IMR-90 (cell line): Measurements from ENCODE around the gene PRSS21. TPM values are rescaled to one million over a fixed set of nuclear protein-coding genes. Genes with fewer than 3 reads are reported as not detected.

Experiments used
- ATAC-seq: fragments of 200-7000 bp; cut with Tn5 transposase; 2 replicates; pipeline ENCODE4 v1.9.1; 2020; ENCODE audit warnings: low read depth, mild to moderate bottlenecking, moderate library complexity
- BruUV-seq: library from RNA; stranded (reverse); fragments of 400-500 nt; replicated peaks from 2 replicates; lab custom pipeline; 2021; lab: Mats Ljungman, UMichigan
- CTCF ChIA-PET: fragments of 300-600 bp; formaldehyde crosslinking; extraction: SDS; loops from one replicate; lab custom pipeline; 2021; ENCODE audit warnings: antibody characterized with exemption; lab: Yijun Ruan, JAX
- POLR2A ChIA-PET: fragments of 300-600 bp; sonication (Branson Sonifier 250); formaldehyde crosslinking; loops from one replicate; lab custom pipeline; 2022; ENCODE audit warnings: antibody characterized with exemption; ENCODE audit not compliant: unreplicated experiment; lab: Charles Lee
- DNase-seq: peaks from one replicate; pipeline ENCODE4 v3.0.0; 2013
- H2AFZ ChIP-seq: replicated peaks from 2 replicates; pipeline ENCODE3; 2013; ENCODE audit warnings: low read length, mild to moderate bottlenecking; ENCODE audit not compliant: poor library complexity
- H2AK5ac ChIP-seq: 2 replicates; pipeline ENCODE4 v1.6.1; 2013; ENCODE audit warnings: low read depth, low read length, inconsistent platforms
- H2AK9ac ChIP-seq: replicated peaks from 2 replicates; pipeline ENCODE3; 2013; ENCODE audit warnings: mild to moderate bottlenecking, low read depth, low read length, moderate library complexity; ENCODE audit not compliant: poor library complexity
- H2BK120ac ChIP-seq: 2 replicates; pipeline ENCODE4 v1.6.1; 2013; ENCODE audit warnings: low read depth, low read length, inconsistent platforms
- H2BK15ac ChIP-seq: 3 replicates; pipeline ENCODE4 v1.6.1; 2013; ENCODE audit warnings: low read depth, low read length, inconsistent platforms
- H2BK20ac ChIP-seq: 2 replicates; pipeline ENCODE4 v1.6.1; 2013; ENCODE audit warnings: low read depth, mild to moderate bottlenecking, inconsistent platforms, low read length, moderate library complexity
- H2BK5ac ChIP-seq: 2 replicates; pipeline ENCODE4 v1.6.1; 2013; ENCODE audit warnings: mild to moderate bottlenecking, low read depth, low read length, inconsistent platforms; ENCODE audit not compliant: poor library complexity, severe bottlenecking
- H3K14ac ChIP-seq: replicated peaks from 2 replicates; pipeline ENCODE4 v1.6.1; 2013; ENCODE audit warnings: low read depth, low read length, inconsistent platforms
- H3K18ac ChIP-seq: 2 replicates; pipeline ENCODE4 v1.6.1; 2013; ENCODE audit warnings: low read depth, low read length, control low read depth
- H3K23ac ChIP-seq: 2 replicates; pipeline ENCODE4 v1.6.1; 2013; ENCODE audit warnings: low read depth, low read length, inconsistent platforms
- H3K27ac ChIP-seq: 2 replicates; pipeline ENCODE4 v1.5.1; 2013; ENCODE audit warnings: mild to moderate bottlenecking, control low read depth, low read length; ENCODE audit not compliant: insufficient read depth
- H3K27me3 ChIP-seq: 2 replicates; pipeline ENCODE4 v1.6.1; 2013; ENCODE audit warnings: low read length; ENCODE audit not compliant: control insufficient read depth, insufficient read depth
- H3K36me3 ChIP-seq: 2 replicates; pipeline ENCODE4 v1.6.1; 2013; ENCODE audit warnings: low read length, mixed read lengths; ENCODE audit not compliant: control insufficient read depth, insufficient read depth
- H3K4ac ChIP-seq: 2 replicates; pipeline ENCODE4 v1.6.1; 2013; ENCODE audit warnings: low read depth, low read length, inconsistent platforms
- H3K4me1 ChIP-seq: 2 replicates; pipeline ENCODE4 v1.6.1; 2013; ENCODE audit warnings: low read length, mixed read lengths; ENCODE audit not compliant: control insufficient read depth, insufficient read depth
- H3K4me2 ChIP-seq: 2 replicates; pipeline ENCODE4 v1.6.1; 2013; ENCODE audit warnings: low read depth, mild to moderate bottlenecking, control low read depth, low read length, moderate library complexity
- H3K4me3 ChIP-seq: 2 replicates; pipeline ENCODE4 v1.5.1; 2013; ENCODE audit warnings: low read depth, mild to moderate bottlenecking, control low read depth, low read length, moderate library complexity; ENCODE audit not compliant: insufficient read depth
- H3K56ac ChIP-seq: 2 replicates; pipeline ENCODE4 v1.6.1; 2013; ENCODE audit warnings: low read length, inconsistent platforms; ENCODE audit not compliant: insufficient read depth; ENCODE audit errors: extremely low read depth
- H3K79me1 ChIP-seq, 2 experiments: 2 replicates each; pipeline ENCODE4 v1.6.1; 2013; ENCODE audit warnings: low read length in 2 of 2, inconsistent platforms in 1 of 2, low read depth in 1 of 2
- H3K9ac ChIP-seq: 2 replicates; pipeline ENCODE4 v1.6.1; 2013; ENCODE audit warnings: low read depth, low read length, control low read depth
- H3K9me1 ChIP-seq: 2 replicates; pipeline ENCODE4 v1.6.1; 2013; ENCODE audit warnings: low read length, inconsistent platforms; ENCODE audit not compliant: insufficient read depth
- H3K9me3 ChIP-seq: 2 replicates; pipeline ENCODE4 v1.6.1; 2013; ENCODE audit warnings: low read length; ENCODE audit not compliant: control insufficient read depth, insufficient read depth
- H4K20me1 ChIP-seq: 2 replicates; pipeline ENCODE4 v1.6.1; 2013; ENCODE audit warnings: low read length, inconsistent platforms; ENCODE audit not compliant: insufficient read depth
- H4K5ac ChIP-seq: 2 replicates; pipeline ENCODE4 v1.6.1; 2013; ENCODE audit warnings: mild to moderate bottlenecking, low read depth, low read length, control low read depth
- H4K8ac ChIP-seq, 2 experiments: 2 replicates each; pipeline ENCODE4 v1.6.1; 2013; ENCODE audit warnings: low read depth in 2 of 2, low read length in 2 of 2, control low read depth in 1 of 2, inconsistent platforms in 1 of 2
- H4K91ac ChIP-seq: 2 replicates; pipeline ENCODE4 v1.6.1; 2013; ENCODE audit warnings: low read depth, low read length, inconsistent platforms; ENCODE audit not compliant: insufficient read depth
- BHLHE40 ChIP-seq: fragments of 150-350 bp; IDR thresholded peaks from 2 replicates; pipeline ENCODE4 v1.6.1; 2016; ENCODE audit warnings: mild to moderate bottlenecking, low read depth, low read length
- CEBPB ChIP-seq: IDR thresholded peaks from 2 replicates; pipeline ENCODE4 v1.6.1; 2012; ENCODE audit warnings: low read depth, low read length, improper control_type of control experiment
- CHD1 ChIP-seq: IDR thresholded peaks from 2 replicates; pipeline ENCODE4 v1.6.1; 2012; ENCODE audit warnings: low read depth, low read length, improper control_type of control experiment
- FOS ChIP-seq: fragments of 150-350 bp; IDR thresholded peaks from 2 replicates; pipeline ENCODE4 v1.6.1; 2016; ENCODE audit warnings: low read depth, low read length
- MAFK ChIP-seq: IDR thresholded peaks from 2 replicates; pipeline ENCODE4 v1.6.1; 2012; ENCODE audit warnings: low read depth, low read length, improper control_type of control experiment
- MAZ ChIP-seq: IDR thresholded peaks from 2 replicates; pipeline ENCODE4 v1.6.1; 2012; ENCODE audit warnings: low read depth, mild to moderate bottlenecking, low read length, improper control_type of control experiment, moderate library complexity, borderline replicate concordance
- MXI1 ChIP-seq: IDR thresholded peaks from 2 replicates; pipeline ENCODE4 v1.6.1; 2012; ENCODE audit warnings: low read depth, mild to moderate bottlenecking, low read length, moderate library complexity, borderline replicate concordance
- NFE2L2 ChIP-seq: fragments of 150-350 bp; IDR thresholded peaks from 2 replicates; pipeline ENCODE4 v1.6.1; 2016; ENCODE audit warnings: low read depth, mild to moderate bottlenecking, low read length
- POLR2A ChIP-seq: IDR thresholded peaks from 2 replicates; pipeline ENCODE4 v1.6.1; 2012; ENCODE audit warnings: mild to moderate bottlenecking, low read depth, low read length
- RAD21 ChIP-seq: IDR thresholded peaks from 2 replicates; pipeline ENCODE4 v1.6.1; 2012; ENCODE audit warnings: low read length, improper control_type of control experiment
- RCOR1 ChIP-seq: IDR thresholded peaks from 2 replicates; pipeline ENCODE4 v1.6.1; 2012; ENCODE audit warnings: mild to moderate bottlenecking, low read length, improper control_type of control experiment; ENCODE audit not compliant: insufficient replicate concordance
- RFX5 ChIP-seq: IDR thresholded peaks from 2 replicates; pipeline ENCODE4 v1.8.0; 2012; ENCODE audit warnings: low read depth, mild to moderate bottlenecking, low read length, moderate library complexity
- SMC3 ChIP-seq: fragments of 150-350 bp; IDR thresholded peaks from 2 replicates; pipeline ENCODE4 v1.6.1; 2016; ENCODE audit warnings: low read depth, mild to moderate bottlenecking, antibody characterized with exemption, low read length, moderate library complexity
- WGBS, 2 experiments: methylation state at CpG; one replicate each; pipeline versions ENCODE4 v1.1.5 to v1.1.7; 2013; ENCODE audit warnings: missing lambda C conversion rate in 2 of 2; ENCODE audit not compliant: insufficient read length in 1 of 2; ENCODE audit errors: extremely low coverage in 2 of 2; 5-methylcytosine and 5-hydroxymethylcytosine counted together
- dilution Hi-C: fragments of 300-500 bp; cut with HindIII; formaldehyde crosslinking; loops from one replicate; pipeline ENCODE4 v1.14.3; 2018; ENCODE audit warnings: low sequenced_read_pairs; ENCODE audit not compliant: unreplicated experiment
- in situ Hi-C: fragments of 300-500 bp; cut with MboI; formaldehyde crosslinking; loops from 3 replicates; pipeline ENCODE4 v1.14.3; 2019; ENCODE audit warnings: low sequenced_read_pairs, inconsistent platforms, mixed read lengths
- intact Hi-C: fragments of 100-400 bp; cut with micrococcal nuclease; formaldehyde crosslinking; loops from 2 replicates; pipeline ENCODE4 v1.10.0; 2022
- polyA plus RNA-seq, 3 experiments: library from polyadenylated mRNA; depleted of rRNA; stranded (reverse); fragments of >200 nt; gene quantifications; 2 replicates each; pipeline ENCODE4 v1.2.3, GENCODE V29; 2012; ENCODE audit warnings: low replicate concordance in 1 of 3
- total RNA-seq: library from RNA; depleted of rRNA; stranded (reverse); fragments of >200 nt; gene quantifications from 2 replicates; pipeline ENCODE4 v1.2.3, GENCODE V29; 2012
- TF ChIP-seq, protein P1 (sequence below): fragments of 150-350 bp; IDR thresholded peaks from 2 replicates; pipeline ENCODE4 v1.6.1; 2017; ENCODE audit warnings: mild to moderate bottlenecking, antibody characterized with exemption, low read length, low read depth
- TF ChIP-seq, protein P2 (sequence below): conservative IDR thresholded peaks from 2 replicates; pipeline ENCODE4 v1.5.1; 2012; ENCODE audit warnings: mild to moderate bottlenecking, low read depth, low read length, improper control_type of control experiment
- TF ChIP-seq, protein P3 (sequence below): fragments of 150-350 bp; IDR thresholded peaks from 2 replicates; pipeline ENCODE4 v1.6.1; 2016; ENCODE audit warnings: low read depth, mild to moderate bottlenecking, low read length, moderate library complexity, borderline replicate concordance

Gene PRSS21
- total and polyA plus RNA-seq, 2 of the 4 experiments (the other 2 are of a cell fraction), result 0.21 TPM; not detected in 1

DNA sequence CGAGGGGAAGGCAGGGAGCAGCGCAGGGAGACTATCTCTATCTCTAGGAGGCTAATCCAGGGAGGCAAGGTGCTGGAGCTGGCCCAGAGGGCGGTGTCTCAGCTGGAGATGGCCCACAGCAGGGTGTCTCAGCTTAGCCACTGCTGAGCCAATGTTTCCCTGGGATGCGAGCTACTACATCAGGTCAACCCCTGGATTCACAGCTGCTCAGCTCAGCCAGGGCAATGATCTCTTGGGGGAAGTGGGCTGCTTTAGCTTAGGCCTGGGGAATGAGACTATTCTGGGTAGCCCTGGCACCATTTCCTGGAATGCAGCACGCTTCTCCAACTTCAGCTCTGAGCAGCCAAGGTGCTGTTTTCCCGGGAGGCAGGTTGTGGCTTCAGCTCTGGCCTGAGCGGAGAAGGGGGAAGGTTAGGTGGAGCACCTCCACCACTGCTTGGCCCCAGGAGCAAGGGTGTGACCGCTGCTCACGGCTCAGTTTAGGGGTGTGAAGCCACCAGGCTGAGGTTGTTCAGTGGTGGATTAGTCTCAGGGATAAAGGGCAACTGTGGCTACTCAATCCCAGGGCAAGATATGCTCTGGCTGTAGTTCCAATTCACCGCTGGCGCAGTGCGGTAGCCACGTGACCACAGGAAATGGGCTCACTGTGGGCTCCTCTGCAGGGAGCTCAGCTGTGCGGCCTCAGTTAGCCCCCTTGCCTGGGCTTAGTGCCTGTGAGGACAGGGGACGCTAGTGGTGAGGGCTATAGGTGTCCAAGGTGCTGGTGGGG, 5.2 kb upstream of the PRSS21 start:
- no peak for ATAC-seq
- H4K5ac ChIP-seq, result no peak overlapping the region
- DNase-seq, result no peak
- H3K36me3 ChIP-seq, result no peaks in the 10 kb centered on the region
- no peak overlapping the region for H3K27ac ChIP-seq
- POLR2A ChIA-PET, result no interaction called here
- no peak overlapping the region for H2BK5ac ChIP-seq
- H2AK9ac ChIP-seq, result no peak overlapping the region
- no peak overlapping the region for H3K14ac ChIP-seq
- no peak overlapping the region for H4K91ac ChIP-seq
- H3K18ac ChIP-seq, result no peak overlapping the region
- no peaks in the 10 kb centered on the region for H4K20me1 ChIP-seq
- TF ChIP-seq RCOR1, result no peak
- no peak for TF ChIP-seq POLR2A
- no peak for TF ChIP-seq RFX5
- TF ChIP-seq SMC3, result no peak
- TF ChIP-seq CEBPB, result no peak
- TF ChIP-seq BHLHE40, result no peak
- no peak for TF ChIP-seq NFE2L2
- no peak for TF ChIP-seq MAZ
- TF ChIP-seq, protein P1, sequence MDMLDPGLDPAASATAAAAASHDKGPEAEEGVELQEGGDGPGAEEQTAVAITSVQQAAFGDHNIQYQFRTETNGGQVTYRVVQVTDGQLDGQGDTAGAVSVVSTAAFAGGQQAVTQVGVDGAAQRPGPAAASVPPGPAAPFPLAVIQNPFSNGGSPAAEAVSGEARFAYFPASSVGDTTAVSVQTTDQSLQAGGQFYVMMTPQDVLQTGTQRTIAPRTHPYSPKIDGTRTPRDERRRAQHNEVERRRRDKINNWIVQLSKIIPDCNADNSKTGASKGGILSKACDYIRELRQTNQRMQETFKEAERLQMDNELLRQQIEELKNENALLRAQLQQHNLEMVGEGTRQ, result no peak
- TF ChIP-seq CHD1, result no peak
- no peak for TF ChIP-seq MXI1
- no peak for TF ChIP-seq FOS
- TF ChIP-seq RAD21, result no peak
- TF ChIP-seq, protein P2, sequence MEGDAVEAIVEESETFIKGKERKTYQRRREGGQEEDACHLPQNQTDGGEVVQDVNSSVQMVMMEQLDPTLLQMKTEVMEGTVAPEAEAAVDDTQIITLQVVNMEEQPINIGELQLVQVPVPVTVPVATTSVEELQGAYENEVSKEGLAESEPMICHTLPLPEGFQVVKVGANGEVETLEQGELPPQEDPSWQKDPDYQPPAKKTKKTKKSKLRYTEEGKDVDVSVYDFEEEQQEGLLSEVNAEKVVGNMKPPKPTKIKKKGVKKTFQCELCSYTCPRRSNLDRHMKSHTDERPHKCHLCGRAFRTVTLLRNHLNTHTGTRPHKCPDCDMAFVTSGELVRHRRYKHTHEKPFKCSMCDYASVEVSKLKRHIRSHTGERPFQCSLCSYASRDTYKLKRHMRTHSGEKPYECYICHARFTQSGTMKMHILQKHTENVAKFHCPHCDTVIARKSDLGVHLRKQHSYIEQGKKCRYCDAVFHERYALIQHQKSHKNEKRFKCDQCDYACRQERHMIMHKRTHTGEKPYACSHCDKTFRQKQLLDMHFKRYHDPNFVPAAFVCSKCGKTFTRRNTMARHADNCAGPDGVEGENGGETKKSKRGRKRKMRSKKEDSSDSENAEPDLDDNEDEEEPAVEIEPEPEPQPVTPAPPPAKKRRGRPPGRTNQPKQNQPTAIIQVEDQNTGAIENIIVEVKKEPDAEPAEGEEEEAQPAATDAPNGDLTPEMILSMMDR, result no peak
- TF ChIP-seq, protein P3, sequence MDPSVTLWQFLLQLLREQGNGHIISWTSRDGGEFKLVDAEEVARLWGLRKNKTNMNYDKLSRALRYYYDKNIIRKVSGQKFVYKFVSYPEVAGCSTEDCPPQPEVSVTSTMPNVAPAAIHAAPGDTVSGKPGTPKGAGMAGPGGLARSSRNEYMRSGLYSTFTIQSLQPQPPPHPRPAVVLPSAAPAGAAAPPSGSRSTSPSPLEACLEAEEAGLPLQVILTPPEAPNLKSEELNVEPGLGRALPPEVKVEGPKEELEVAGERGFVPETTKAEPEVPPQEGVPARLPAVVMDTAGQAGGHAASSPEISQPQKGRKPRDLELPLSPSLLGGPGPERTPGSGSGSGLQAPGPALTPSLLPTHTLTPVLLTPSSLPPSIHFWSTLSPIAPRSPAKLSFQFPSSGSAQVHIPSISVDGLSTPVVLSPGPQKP, result no peak
- TF ChIP-seq MAFK, result no peak
- H3K4me2 ChIP-seq, result no peak overlapping the region
- no peak overlapping the region for H3K4ac ChIP-seq
- no peak overlapping the region for H3K9ac ChIP-seq
- 70% methylated on average over 10 of the region's 15 CpGs; no CpG with 5 or more reads in 1 of the 2 experiments for WGBS, 2 experiments
- BruUV-seq, result no TSS peak
- no peak overlapping the region for H2BK120ac ChIP-seq
- H2AK5ac ChIP-seq, result no peak overlapping the region
- no peak overlapping the region for H4K8ac ChIP-seq
- H3K9me1 ChIP-seq, result no peaks in the 10 kb centered on the region
- no peaks in the 10 kb centered on the region for H3K4me1 ChIP-seq
- H2BK15ac ChIP-seq, result no peak overlapping the region
- dilution Hi-C loops, result no loop called here
- no peak overlapping the region for H3K56ac ChIP-seq
- no peak overlapping the region for H3K4me3 ChIP-seq
- no peak overlapping the region for H2AFZ ChIP-seq
- H3K23ac ChIP-seq, result no peak overlapping the region
- H2BK20ac ChIP-seq, result no peak overlapping the region
- H3K79me1 ChIP-seq, result no peaks in the 10 kb centered on the region
- in situ Hi-C loops, result no loop called here
- H3K9me3 ChIP-seq, result peaks cover 2% of the 10 kb centered on the region; the same call in 1 of the 2 replicates
- H3K27me3 ChIP-seq, result peaks cover 59% of the 10 kb centered on the region
- CTCF ChIA-PET, result no interaction called here
- intact Hi-C loops, result no loop called here
